Measurements from ENCODE around the gene CCDC187. TPM values are rescaled to one million over a fixed set of nuclear protein-coding genes. Genes with fewer than 3 reads are reported as not detected.
"Not testable (repeated sequence)": the region's sequence is repeated elsewhere in the genome, so short reads cannot be mapped to it uniquely, and the experiment has no call there.

The CCDC187 gene
- total RNA-seq, 2 experiments from 2014 or later = not detected

GRCh38 chr9:136327304-136327974, 23.5 kb upstream of the CCDC187 start, which contains the start of gene GPSM1:
GPSM1 (plus strand) TSS chr9:136327539; CDS start chr9:136327696, 157 bp downstream.
- Mint-ChIP-seq H3K4me3 (peak within 1 kb of the TSS; percentile 28), H3K36me3 (no peaks in the 10 kb centered on the region), H3K27ac (no peak within 1 kb of the TSS), H3K4me1 (peaks cover 4% of the 10 kb centered on the region), H3K9me3 (ENCODE audit: low read depth) (no peaks in the 10 kb centered on the region), H3K27me3 (peaks cover under 1% of the 10 kb centered on the region)
- ATAC-seq = peak; percentile 66
- CTCF ChIA-PET = interaction anchor here (0.9 kb wide), 1 partner anchor 10 kb away, joined by 3 read pairs; no protein-coding TSS in a partner anchor
- DNase-seq = no peak

- H3K36me3 Mint-ChIP-seq = no peaks in the 10 kb centered on the region
- no peaks in the 10 kb centered on the region for H3K9me3 Mint-ChIP-seq (ENCODE audit: low read depth)
- CTCF ChIA-PET = interaction anchor here (1.5 kb wide), 1 partner anchor 37 kb away, joined by 4 read pairs; the partner anchor contains the start of gene DNLZ
- DNase-seq = no peak
- no peak overlapping the region for H3K27ac Mint-ChIP-seq
- H3K4me3 Mint-ChIP-seq = no peak overlapping the region
- peaks cover 2% of the 10 kb centered on the region for H3K4me1 Mint-ChIP-seq
- H3K27me3 Mint-ChIP-seq = peaks cover 5% of the 10 kb centered on the region
- ATAC-seq = no peak
Measured at GRCh38 chr9:136326761-136327303, 22.9 kb upstream of the CCDC187 start.

- CTCF ChIA-PET = interaction anchor here (1.5 kb wide), 1 partner anchor 37 kb away, joined by 4 read pairs; the partner anchor contains the start of gene DNLZ
- peaks cover 5% of the 10 kb centered on the region for H3K27me3 Mint-ChIP-seq
Measured at GRCh38 chr9:136326061-136326760, 22.3 kb upstream of the CCDC187 start.

GRCh38 chr9:136325358-136325757, 21.5 kb upstream of the CCDC187 start:
- no peaks in the 10 kb centered on the region for H3K36me3 Mint-ChIP-seq
- DNase-seq (no peak), ATAC-seq (no peak)
- no peaks in the 10 kb centered on the region for H3K9me3 Mint-ChIP-seq (ENCODE audit: low read depth)
- H3K4me3 Mint-ChIP-seq = no peak overlapping the region
- peaks cover 10% of the 10 kb centered on the region for H3K27me3 Mint-ChIP-seq
- H3K4me1 Mint-ChIP-seq = no peaks in the 10 kb centered on the region
- no peak overlapping the region for H3K27ac Mint-ChIP-seq
- CTCF ChIA-PET = interaction anchor here (1.5 kb wide), 1 partner anchor 38 kb away, joined by 4 read pairs; the partner anchor contains the start of gene DNLZ

More at GRCh38 chr9:136326061-136326760, 22.3 kb upstream of the CCDC187 start:
- H3K4me3 Mint-ChIP-seq = no peak overlapping the region
- no peak overlapping the region for H3K27ac Mint-ChIP-seq
- DNase-seq (no peak), ATAC-seq (no peak)
- H3K36me3 Mint-ChIP-seq = no peaks in the 10 kb centered on the region
- no peaks in the 10 kb centered on the region for H3K4me1 Mint-ChIP-seq
- no peaks in the 10 kb centered on the region for H3K9me3 Mint-ChIP-seq (ENCODE audit: low read depth)

- H3K27me3 Mint-ChIP-seq = peaks cover 10% of the 10 kb centered on the region
- H3K9me3 Mint-ChIP-seq (ENCODE audit: low read depth) = no peaks in the 10 kb centered on the region
- no peak overlapping the region for H3K27ac Mint-ChIP-seq
- no peak overlapping the region for H3K4me3 Mint-ChIP-seq
- no peaks in the 10 kb centered on the region for H3K4me1 Mint-ChIP-seq
- CTCF ChIA-PET = no interaction called here
- no peak for ATAC-seq
- no peaks in the 10 kb centered on the region for H3K36me3 Mint-ChIP-seq
- no peak for DNase-seq
Measured at GRCh38 chr9:136324501-136325300, 20.8 kb upstream of the CCDC187 start.

- H3K36me3 Mint-ChIP-seq = no peaks in the 10 kb centered on the region
- H3K27ac Mint-ChIP-seq = no peak overlapping the region
- H3K27me3 Mint-ChIP-seq = peaks cover 10% of the 10 kb centered on the region
- H3K4me3 Mint-ChIP-seq = no peak overlapping the region
- ATAC-seq = no peak
- no peaks in the 10 kb centered on the region for H3K4me1 Mint-ChIP-seq
- H3K9me3 Mint-ChIP-seq (ENCODE audit: low read depth) = no peaks in the 10 kb centered on the region
- CTCF ChIA-PET = no interaction called here
- no peak for DNase-seq
Measured at GRCh38 chr9:136323371-136323789, 19.5 kb upstream of the CCDC187 start.

- H3K27ac Mint-ChIP-seq = no peak overlapping the region
- no peaks in the 10 kb centered on the region for H3K36me3 Mint-ChIP-seq
- no peaks in the 10 kb centered on the region for H3K9me3 Mint-ChIP-seq (ENCODE audit: low read depth)
- ATAC-seq (no peak), DNase-seq (no peak)
- H3K27me3 Mint-ChIP-seq = peaks cover 10% of the 10 kb centered on the region
- H3K4me3 Mint-ChIP-seq = no peak overlapping the region
- no peaks in the 10 kb centered on the region for H3K4me1 Mint-ChIP-seq
- CTCF ChIA-PET = no interaction called here
Measured at GRCh38 chr9:136322756-136323330, 18.9 kb upstream of the CCDC187 start.

- Mint-ChIP-seq H3K9me3 (ENCODE audit: low read depth) (no peaks in the 10 kb centered on the region), H3K27ac (no peak overlapping the region), H3K36me3 (peaks cover under 1% of the 10 kb centered on the region), H3K4me1 (peaks cover 1% of the 10 kb centered on the region), H3K4me3 (no peak overlapping the region), H3K27me3 (peaks cover 10% of the 10 kb centered on the region)
- ATAC-seq (no peak), DNase-seq (no peak)
- CTCF ChIA-PET = no interaction called here
Measured at GRCh38 chr9:136321561-136321960, 17.7 kb upstream of the CCDC187 start.

- CTCF ChIA-PET = interaction anchor here (0.8 to 1.0 kb wide), 2 partner anchors 80 to 119 kb away, joined by 3 read pairs; no protein-coding TSS in a partner anchor
- H3K9me3 Mint-ChIP-seq (ENCODE audit: low read depth); DNase-seq: not testable (repeated sequence)
Measured at GRCh38 chr9:136320972-136321371, 17.1 kb upstream of the CCDC187 start.

GRCh38 chr9:136319955-136320354, 16.1 kb upstream of the CCDC187 start:
- H3K9me3 Mint-ChIP-seq (ENCODE audit: low read depth) = peaks cover 11% of the 10 kb centered on the region
- CTCF ChIA-PET = interaction anchor here (0.8 to 1.0 kb wide), 2 partner anchors 81 to 120 kb away, joined by 3 read pairs; no protein-coding TSS in a partner anchor
- not testable (repeated sequence) for H3K27me3 Mint-ChIP-seq, DNase-seq, H3K36me3 Mint-ChIP-seq, H3K4me1 Mint-ChIP-seq, H3K4me3 Mint-ChIP-seq, H3K27ac Mint-ChIP-seq, ATAC-seq

More at GRCh38 chr9:136320972-136321371, 17.1 kb upstream of the CCDC187 start:
- H3K27ac Mint-ChIP-seq, H3K4me3 Mint-ChIP-seq, ATAC-seq, H3K27me3 Mint-ChIP-seq, H3K4me1 Mint-ChIP-seq, H3K36me3 Mint-ChIP-seq: not testable (repeated sequence)

- DNase-seq, H3K27ac Mint-ChIP-seq, H3K36me3 Mint-ChIP-seq, H3K4me3 Mint-ChIP-seq, H3K27me3 Mint-ChIP-seq, H3K4me1 Mint-ChIP-seq, ATAC-seq: not testable (repeated sequence)
- H3K9me3 Mint-ChIP-seq (ENCODE audit: low read depth) = peaks cover 16% of the 10 kb centered on the region
- CTCF ChIA-PET = interaction anchor here (0.7 kb wide), 1 partner anchor 33 kb away, joined by 3 read pairs; no protein-coding TSS in a partner anchor
Measured at GRCh38 chr9:136319244-136319643, 15.3 kb upstream of the CCDC187 start.

- CTCF ChIA-PET = no interaction called here
- H3K4me3 Mint-ChIP-seq = no peak overlapping the region
- H3K4me1 Mint-ChIP-seq = peaks cover 7% of the 10 kb centered on the region
- peaks cover 10% of the 10 kb centered on the region for H3K27me3 Mint-ChIP-seq
- H3K36me3 Mint-ChIP-seq = peaks cover 8% of the 10 kb centered on the region
- peaks cover 16% of the 10 kb centered on the region for H3K9me3 Mint-ChIP-seq (ENCODE audit: low read depth)
- no peak overlapping the region for H3K27ac Mint-ChIP-seq
- no peak for DNase-seq
- ATAC-seq = no peak
Measured at GRCh38 chr9:136318776-136319241, 14.9 kb upstream of the CCDC187 start.

All from activated CD8-positive, alpha-beta memory T cell treated with anti-CD3 and anti-CD28 coated beads, Interleukin-2, amount 10 ng/mL, durations not matched to agents 7 days and 5 days (primary cell).